ENCODE measurements around the gene WDR19.
"Not testable (repeated sequence)": the region's sequence is repeated elsewhere in the genome, so short reads cannot be mapped to it uniquely, and the experiment has no call there.

Gene WDR19

DNA sequence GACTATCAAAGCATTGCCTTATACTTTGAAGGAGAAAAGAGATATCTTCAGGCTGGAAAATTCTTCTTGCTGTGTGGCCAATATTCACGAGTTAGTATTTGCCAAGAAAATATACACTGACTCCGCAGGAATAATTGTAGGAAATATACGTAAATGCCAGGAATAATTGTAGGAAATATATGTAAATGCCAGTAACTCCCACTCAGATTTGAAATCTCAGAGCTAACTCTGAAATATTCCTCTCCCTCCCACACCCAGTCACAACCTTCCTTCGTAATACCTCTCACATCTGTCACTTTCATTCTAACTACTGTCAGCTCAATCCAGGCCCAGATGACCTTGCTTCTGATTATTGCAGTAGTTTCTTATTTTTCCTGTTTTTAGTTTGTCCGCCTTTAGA lies 73.5 kb downstream of the WDR19 start:
- DNase-seq (ENCODE audit: insufficient read length, low spot score) = no peak
- FAIRE-seq = no peak
- no peak for TF ChIP-seq POLR2A (IDR thresholded peaks at IDR 0.05; ENCODE audit: low read depth, low read length)

DNA sequence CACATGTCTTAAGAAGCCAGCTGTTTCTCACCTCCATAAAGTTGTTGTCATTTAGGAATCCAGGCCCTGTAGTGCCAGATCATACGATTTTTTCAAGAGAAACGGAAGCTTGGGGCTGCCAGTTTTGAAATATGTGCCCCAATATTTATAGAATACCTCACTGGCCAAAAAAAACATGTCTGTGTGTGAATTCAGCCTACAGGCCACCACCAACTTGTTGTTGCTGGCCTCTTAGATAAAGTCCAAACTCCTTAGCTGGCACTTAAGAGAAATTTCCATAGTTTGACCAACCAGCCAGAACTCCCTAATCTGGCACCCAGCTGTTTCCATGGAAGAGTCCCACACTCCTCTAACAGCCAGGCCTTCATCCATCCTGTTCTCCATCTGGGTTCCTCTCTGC lies 74.1 kb downstream of the WDR19 start:
- TF ChIP-seq POLR2A (IDR thresholded peaks at IDR 0.05; ENCODE audit: low read depth, low read length) = no peak
- DNase-seq (ENCODE audit: insufficient read length, low spot score) (peak; percentile 6), FAIRE-seq (no peak)

DNA sequence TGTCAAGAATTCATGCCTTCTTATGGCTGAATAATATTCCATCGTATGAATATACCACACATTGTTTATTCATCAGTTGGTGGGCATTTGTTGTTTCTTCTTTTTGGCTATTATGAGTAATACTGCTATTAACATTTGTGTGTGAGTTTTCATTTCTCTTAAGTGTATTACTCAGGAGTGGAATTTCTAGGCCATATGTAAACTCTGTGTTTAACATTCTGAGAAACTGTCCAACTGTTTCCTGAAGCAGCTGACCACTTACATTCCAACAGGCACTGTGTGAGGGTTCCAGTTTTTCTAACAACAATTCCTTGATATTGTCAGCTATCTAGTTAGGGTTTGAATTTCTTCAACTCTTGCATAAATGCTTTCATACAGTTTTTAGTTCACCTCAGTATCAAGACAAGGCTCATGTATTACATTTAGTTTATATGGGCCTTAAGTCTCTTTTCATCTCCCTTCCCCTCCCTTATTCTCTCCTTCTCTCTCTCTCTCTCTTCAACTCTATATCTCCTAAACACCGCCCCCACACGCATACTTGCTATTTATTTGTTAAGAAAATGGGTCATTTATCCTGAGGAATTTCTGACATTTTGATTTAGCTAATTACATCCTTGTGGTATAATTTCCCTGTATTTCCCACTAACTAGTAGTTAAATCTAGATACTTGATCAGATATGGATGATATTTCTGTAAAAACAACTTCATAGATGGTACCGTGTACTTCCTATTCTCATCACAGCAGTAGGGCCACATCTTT lies 77.4 kb downstream of the WDR19 start:
- no peak for FAIRE-seq
- no peak for DNase-seq (ENCODE audit: insufficient read length, low spot score)
- no peak for TF ChIP-seq POLR2A (IDR thresholded peaks at IDR 0.05; ENCODE audit: low read depth, low read length)

DNA sequence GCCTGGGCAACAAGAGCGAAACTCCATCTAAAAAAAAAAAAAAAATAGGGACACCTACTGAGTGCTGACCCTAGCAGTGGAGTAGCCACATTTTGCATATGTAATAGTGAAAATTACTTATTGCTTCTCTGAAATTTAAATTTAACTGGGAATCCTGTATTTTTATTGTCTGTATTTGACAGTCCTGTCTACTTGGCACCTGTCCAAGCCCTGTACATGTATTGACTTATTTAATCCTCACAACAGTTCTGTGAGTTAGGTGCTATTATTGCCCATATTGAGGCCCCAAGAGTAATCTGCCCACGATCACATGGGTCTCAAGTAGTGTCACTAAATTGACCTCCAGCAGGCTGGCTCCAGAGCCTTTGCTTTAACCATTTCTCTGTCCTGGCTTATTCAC lies 81.6 kb downstream of the WDR19 start:
- no peak for DNase-seq (ENCODE audit: insufficient read length, low spot score)
- TF ChIP-seq POLR2A (IDR thresholded peaks at IDR 0.05; ENCODE audit: low read depth, low read length) = no peak
- no peak for FAIRE-seq

DNA sequence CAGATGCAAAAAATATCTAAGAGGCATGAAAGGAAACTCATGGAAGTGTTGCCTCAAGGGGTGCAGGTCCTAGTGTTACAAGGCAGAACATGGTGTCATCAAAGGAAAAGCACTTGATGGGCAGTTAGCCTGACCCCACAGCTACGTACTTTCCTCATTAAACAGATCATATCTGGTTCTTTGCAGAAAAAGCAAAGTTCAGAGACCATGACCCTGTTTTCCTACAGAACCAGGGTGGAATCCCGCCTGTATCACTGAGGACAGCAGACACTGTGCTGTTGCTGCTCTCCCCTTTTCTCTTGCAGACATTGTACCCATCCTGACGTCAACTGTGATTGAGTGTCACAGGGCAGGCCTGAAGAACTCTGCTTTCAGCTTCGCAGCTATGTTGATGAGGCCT lies 92.2 kb downstream of the WDR19 start:
- DNase-seq (ENCODE audit: insufficient read length, low spot score) (no peak), FAIRE-seq (no peak)
- TF ChIP-seq POLR2A (IDR thresholded peaks at IDR 0.05; ENCODE audit: low read depth, low read length) = no peak

DNA sequence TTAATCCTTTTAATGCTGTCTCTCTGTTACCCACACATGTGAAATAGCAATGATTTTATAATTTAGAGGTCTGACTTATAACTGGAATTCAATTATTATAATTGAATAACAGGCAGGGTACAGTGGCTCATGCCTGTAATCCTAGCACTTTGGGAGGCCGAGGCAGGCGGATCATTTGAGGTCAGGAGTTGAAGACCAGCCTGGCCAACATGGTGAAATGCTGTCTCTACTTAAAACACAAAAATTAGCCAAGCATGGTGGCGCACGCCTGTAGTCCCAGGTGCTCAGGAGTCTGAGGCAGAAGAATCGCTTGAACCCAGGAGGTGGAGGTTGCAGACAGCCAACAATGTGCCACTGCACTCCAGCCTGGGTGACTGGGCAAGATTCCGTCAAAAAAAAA lies 95.3 kb downstream of the WDR19 start:
- not testable (repeated sequence) for DNase-seq (ENCODE audit: insufficient read length, low spot score); FAIRE-seq

DNA sequence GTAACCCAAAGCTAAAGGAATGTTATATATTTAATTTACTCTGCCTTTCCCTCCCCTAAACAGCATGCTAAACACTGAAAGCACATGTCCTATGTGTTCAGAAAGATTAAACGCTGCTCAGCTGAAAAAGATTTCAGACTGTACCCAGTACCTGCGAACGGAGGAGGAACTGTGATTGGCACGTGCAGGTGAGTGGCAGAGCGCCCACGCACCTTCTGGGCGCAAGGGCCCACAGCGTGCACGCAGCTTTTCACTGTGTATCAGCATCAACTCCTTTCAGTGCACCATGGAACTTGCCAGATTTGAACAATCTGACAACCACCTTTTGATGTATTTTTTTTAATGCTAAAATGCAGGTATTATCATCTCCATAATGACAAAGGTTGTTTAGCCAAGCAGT lies 96.1 kb downstream of the WDR19 start:
- DNase-seq (ENCODE audit: insufficient read length, low spot score) (no peak), FAIRE-seq (no peak)
- TF ChIP-seq POLR2A (IDR thresholded peaks at IDR 0.05; ENCODE audit: low read depth, low read length) = no peak

DNA sequence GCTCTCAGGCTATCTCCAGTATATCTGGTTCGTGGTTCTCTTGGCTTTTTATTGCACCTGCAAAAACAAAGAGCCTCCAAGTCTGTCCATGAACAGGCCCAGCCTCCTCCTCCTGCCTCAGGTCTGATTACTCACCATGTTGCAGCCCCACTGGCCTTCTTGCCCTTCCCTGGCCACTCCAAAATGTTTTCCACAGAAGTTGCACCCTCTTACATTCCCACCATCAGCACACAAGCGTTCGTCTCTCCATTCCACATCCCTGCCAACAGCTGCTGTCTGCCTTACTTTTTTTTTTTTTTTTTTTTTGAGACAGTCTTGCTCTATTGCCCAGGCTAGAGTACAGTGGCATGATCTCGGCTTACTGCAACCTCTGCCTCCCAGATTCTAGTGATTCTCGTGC lies 97.1 kb downstream of the WDR19 start:
- DNase-seq (ENCODE audit: insufficient read length, low spot score) (no peak), FAIRE-seq (no peak)
- TF ChIP-seq POLR2A (IDR thresholded peaks at IDR 0.05; ENCODE audit: low read depth, low read length) = no peak

DNA sequence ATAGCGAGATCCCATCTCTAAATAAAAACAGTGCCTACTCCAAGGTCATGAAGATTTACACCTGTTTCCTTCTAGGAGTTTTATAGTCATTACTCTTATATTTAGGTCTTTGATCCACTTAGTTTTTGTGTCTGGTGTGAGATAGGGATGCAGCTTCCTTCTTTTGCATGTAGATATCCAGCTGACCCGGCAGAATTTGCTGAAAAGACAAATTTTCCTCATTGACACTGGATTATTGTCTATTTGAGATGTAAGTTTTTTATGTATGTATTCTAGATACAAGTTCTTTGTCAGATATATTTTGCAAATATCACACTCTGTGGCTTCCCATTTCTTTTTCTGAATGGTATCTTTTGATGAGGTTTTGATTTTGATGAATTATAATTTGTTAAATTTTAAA lies 98.4 kb downstream of the WDR19 start:
- no peak for TF ChIP-seq POLR2A (IDR thresholded peaks at IDR 0.05; ENCODE audit: low read depth, low read length)
- FAIRE-seq (no peak), DNase-seq (ENCODE audit: insufficient read length, low spot score) (no peak)

DNA sequence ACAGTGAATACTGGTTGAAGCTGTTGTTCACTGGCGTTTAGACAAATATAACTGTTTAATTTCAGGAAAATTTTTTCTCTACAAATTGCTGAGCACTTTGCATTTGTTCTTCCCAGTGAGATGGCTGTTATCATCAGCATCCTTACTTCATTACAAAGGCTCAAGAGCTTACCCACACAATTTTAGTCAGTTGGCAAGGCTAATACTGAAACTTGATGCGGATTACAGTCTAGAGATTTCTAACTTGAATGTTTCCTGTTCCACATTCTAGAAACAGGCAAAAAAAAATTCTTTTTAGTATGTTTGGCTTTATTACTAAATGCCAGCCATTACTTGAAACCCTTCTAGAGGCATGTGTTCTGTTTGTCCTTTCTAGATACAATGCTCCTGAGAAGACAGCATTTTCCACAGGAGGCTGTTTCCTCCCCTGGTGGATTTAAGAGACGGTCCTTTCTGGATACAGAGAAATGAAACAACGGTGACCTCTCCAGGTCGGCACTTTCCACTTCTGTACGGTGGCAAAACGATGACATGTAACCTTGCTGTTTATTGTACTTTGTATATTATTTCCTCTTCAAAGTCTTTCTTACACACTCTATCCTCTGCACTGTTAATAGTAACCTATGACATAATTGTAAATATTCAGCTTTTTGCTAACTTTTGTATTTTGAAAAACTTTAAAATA lies 102.9 kb downstream of the WDR19 start:
- DNase-seq (ENCODE audit: insufficient read length, low spot score) (no peak), FAIRE-seq (no peak)
- no peak for TF ChIP-seq POLR2A (IDR thresholded peaks at IDR 0.05; ENCODE audit: low read depth, low read length)

DNA sequence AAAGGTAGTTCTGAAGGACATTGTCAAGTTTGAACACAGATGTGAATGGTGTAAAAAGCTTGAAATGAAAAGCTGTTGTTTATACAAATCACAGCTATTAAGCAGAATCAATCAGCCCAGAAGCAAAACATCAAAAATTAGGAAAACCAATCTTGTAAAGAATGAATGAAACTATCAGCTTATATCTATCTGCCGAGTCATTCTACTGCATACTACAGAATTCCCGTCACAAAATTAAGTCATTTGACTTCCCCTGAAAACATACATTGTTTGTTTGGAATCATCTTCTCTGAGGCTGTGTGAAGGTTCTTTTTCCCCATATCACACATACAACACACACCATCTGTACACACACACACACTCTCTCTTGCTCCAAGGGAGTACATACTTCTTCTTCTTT lies 103.5 kb downstream of the WDR19 start:
- DNase-seq (ENCODE audit: insufficient read length, low spot score) = no peak
- no peak for FAIRE-seq
- no peak for TF ChIP-seq POLR2A (IDR thresholded peaks at IDR 0.05; ENCODE audit: low read depth, low read length)

DNA sequence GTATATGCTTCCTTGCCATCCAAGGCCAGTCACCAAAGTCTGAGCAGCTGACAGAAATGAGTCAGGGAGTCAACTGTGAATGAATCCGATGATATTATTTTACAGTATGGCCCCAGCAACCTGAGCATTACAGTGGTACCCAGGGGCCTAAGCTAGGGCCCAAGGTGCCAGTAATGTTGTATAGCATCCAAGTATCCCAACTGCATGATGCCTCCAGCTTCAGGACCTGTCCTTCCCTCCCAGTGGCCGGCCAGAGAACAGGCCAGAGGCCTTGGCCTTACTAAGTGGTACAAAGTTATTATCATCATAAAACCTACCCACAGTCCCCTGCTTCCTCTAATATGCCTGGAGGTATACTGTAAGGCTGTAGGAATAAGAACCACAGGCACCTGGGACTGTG lies 103.9 kb downstream of the WDR19 start:
- FAIRE-seq (no peak), DNase-seq (ENCODE audit: insufficient read length, low spot score) (no peak)
- no peak for TF ChIP-seq POLR2A (IDR thresholded peaks at IDR 0.05; ENCODE audit: low read depth, low read length)

DNA sequence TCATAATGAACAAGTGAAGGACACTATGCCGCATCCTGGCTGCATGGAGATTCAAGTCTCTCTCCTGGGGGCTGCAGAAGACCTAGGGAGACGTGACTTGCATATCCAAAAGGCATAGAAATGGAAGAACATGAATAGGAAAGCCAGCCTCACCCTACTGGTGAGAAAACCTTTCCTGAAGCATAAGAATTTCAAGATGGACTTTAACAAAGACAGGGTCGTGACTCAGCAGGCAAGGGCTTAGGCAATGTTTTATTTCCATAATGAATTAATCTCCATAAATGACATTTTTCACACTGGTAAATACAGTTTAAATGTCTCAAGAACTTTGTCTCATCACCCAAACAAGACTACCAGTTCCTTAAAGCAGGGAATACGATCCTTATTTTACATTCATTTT lies 104.9 kb downstream of the WDR19 start:
- no peak for DNase-seq (ENCODE audit: insufficient read length, low spot score)
- no peak for TF ChIP-seq POLR2A (IDR thresholded peaks at IDR 0.05; ENCODE audit: low read depth, low read length)
- FAIRE-seq = no peak

DNA sequence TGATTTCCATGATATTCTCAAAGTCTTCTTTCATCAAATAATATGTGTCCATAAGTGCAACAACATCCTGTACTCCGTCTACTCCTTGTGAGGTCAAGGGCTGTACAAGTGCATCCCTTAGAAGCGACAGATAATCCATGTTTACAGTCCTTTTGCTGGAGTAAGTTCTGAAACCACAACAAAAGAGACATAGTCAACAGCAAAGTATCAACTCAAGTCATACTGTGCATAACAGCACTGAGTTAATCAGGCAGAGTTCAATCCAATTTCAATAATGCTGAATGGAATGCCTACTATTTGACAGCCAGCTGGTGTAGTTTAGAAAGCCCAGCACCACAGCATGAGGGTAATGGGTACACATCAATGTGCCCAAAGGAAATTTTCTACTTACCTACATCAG lies 109.4 kb downstream of the WDR19 start:
- no peak for FAIRE-seq
- no peak for TF ChIP-seq POLR2A (IDR thresholded peaks at IDR 0.05; ENCODE audit: low read depth, low read length)
- no peak for DNase-seq (ENCODE audit: insufficient read length, low spot score)

DNA sequence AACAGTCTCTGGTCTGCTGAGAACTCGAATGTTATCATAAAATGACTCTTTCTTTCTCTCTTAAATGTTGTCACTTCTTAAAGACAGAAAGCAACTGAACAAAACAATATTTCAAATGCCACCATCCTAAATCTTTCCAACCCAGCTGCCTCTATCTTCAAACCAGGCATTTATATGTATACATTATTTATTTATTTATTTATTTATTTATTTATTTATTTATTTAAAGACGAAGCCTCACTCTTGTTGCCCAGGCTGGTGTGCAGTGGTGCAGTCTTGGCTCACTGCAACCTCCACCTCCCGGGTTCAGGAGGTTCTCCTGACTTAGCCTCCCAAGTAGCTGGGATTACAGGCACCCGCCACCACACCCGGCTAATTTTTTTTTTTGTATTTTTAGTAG lies 110.1 kb downstream of the WDR19 start:
- DNase-seq (ENCODE audit: insufficient read length, low spot score); FAIRE-seq: not testable (repeated sequence)

Measured in H54 (cell line).